ENCODE measurements around the gene SLC4A3. TPM values are rescaled to one million over a fixed set of nuclear protein-coding genes. Genes with fewer than 3 reads are reported as not detected.

Gene SLC4A3
- total and polyA plus RNA-seq, 2 of the 8 experiments (the other 6 are each of a cell fraction or from before 2014, with no cell fraction given): 4.8 to 7.4 TPM

DNA sequence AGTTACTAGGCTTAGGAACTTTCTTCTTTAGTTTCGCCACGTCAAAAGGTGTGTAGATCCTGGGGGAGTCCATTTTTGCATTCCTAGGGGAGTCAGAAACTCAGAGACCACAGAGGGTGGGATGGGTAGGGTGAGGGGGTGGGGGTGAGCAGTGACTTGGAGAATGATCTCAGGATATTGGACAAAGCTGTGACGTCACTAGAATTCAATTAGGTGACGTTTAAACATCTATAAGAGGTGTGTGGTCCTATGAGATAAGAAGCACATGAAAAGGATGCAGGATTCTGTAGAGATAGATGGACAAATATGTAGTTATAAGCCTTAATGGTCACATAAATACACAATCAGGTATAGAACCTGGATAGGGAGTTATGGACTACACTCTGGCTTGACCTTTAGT lies 21.5 kb downstream of the SLC4A3 start:
- WGBS, 2 experiments (ENCODE audit: extremely low coverage in 1 of 2, insufficient coverage in 1 of 2, insufficient read length in 1 of 2, insufficient replicate concordance in 2 of 2, low coverage in 1 of 2, low lambda C conversion rate in 2 of 2, missing lambda C conversion rate in 1 of 2): 76% methylated on average over 4 of the region's 4 CpGs; no CpG with 5 or more reads in 1 of the 2 experiments
- CTCF ChIA-PET (ENCODE audit: partially characterized antibody): interaction anchor here (14.8 kb wide), 1 partner anchor 41 kb away, joined by 175 read pairs; no protein-coding TSS in a partner anchor

More for the DNA sequence above, 21.5 kb downstream of the SLC4A3 start:
- Histone ChIP-seq H3K9ac (replicated peaks in 1 of 4; ENCODE audit: extremely low read depth in 1 of 4, low read depth in 3 of 4, low read length in 3 of 4) (no peak overlapping the region), H4K5ac (ENCODE audit: insufficient read length, low read depth, low read length) (no peak overlapping the region), H3K36me3 (ENCODE audit: control insufficient read depth in 2 of 4, insufficient read depth in 4 of 4, low read length in 3 of 4) (no peaks in the 10 kb centered on the region), H3K4me2 (ENCODE audit: insufficient read depth in 1 of 2, low read depth in 2 of 2, low read length in 2 of 2) (no peak overlapping the region), H2AFZ (ENCODE audit: low read length) (no peak overlapping the region), H2AK5ac (ENCODE audit: low read depth, low read length) (no peak overlapping the region), H3K56ac (replicated peaks; ENCODE audit: insufficient read length, low read depth, low read length) (no peak overlapping the region), H3K4me1 (replicated peaks in 1 of 4; ENCODE audit: control insufficient read depth in 3 of 4, insufficient read depth in 4 of 4, low read length in 3 of 4) (peaks cover 0 to 6% (median 2%) of the 10 kb centered on the region in 4 experiments; a peak in 4 of 7 replicates), H2BK12ac (ENCODE audit: low read depth, low read length) (no peak overlapping the region), H3K23me2 (ENCODE audit: low read depth, low read length) (no peaks in the 10 kb centered on the region), H3K14ac (ENCODE audit: insufficient read length) (no peak overlapping the region), H3K18ac (ENCODE audit: extremely low read depth, low read length) (no peak overlapping the region), H3K79me2 (ENCODE audit: control insufficient read depth in 1 of 2, insufficient read depth in 2 of 2, low read length in 2 of 2) (no peaks in the 10 kb centered on the region), H3K27me3 (replicated peaks in 1 of 4; ENCODE audit: control insufficient read depth in 3 of 4, extremely low read depth in 1 of 4, insufficient read depth in 3 of 4, low read length in 3 of 4) (no peaks in the 10 kb centered on the region; a peak in 1 of 7 replicates), H3K4ac (replicated peaks; ENCODE audit: insufficient read length, low read depth, low read length) (no peak overlapping the region), H3K79me1 (ENCODE audit: low read depth, low read length) (no peaks in the 10 kb centered on the region), H2BK5ac (ENCODE audit: low read depth, low read length) (no peak overlapping the region), H4K8ac (ENCODE audit: extremely low read depth, insufficient read depth, low read length) (no peak overlapping the region), H3K27ac (ENCODE audit: low read depth, low read length) (no peak overlapping the region), H3K23ac (ENCODE audit: insufficient read length) (no peak overlapping the region), H2BK20ac (ENCODE audit: low read length) (no peak overlapping the region), H4K20me1 (replicated peaks in 1 of 2; ENCODE audit: control insufficient read depth in 1 of 2, insufficient read depth in 2 of 2, low read length in 2 of 2) (no peaks in the 10 kb centered on the region), H2BK15ac (ENCODE audit: low read length) (no peak overlapping the region), H3K9me3 (ENCODE audit: insufficient read depth in 2 of 2, low read depth in 1 of 2, low read length in 1 of 2) (no peaks in the 10 kb centered on the region), H4K91ac (replicated peaks; ENCODE audit: insufficient read length, low read length) (no peak overlapping the region), H3K4me3 (ENCODE audit: extremely low read depth in 1 of 4, insufficient read depth in 2 of 4, low read depth in 3 of 4, low read length in 4 of 4) (no peak overlapping the region), H2BK120ac (replicated peaks; ENCODE audit: low read depth, low read length) (no peak overlapping the region)
- POLR2A ChIA-PET (ENCODE audit: partially characterized antibody): no interaction called here
- FAIRE-seq (no peak), DNase-seq (ENCODE audit: low read depth in 1 of 2, low spot score in 2 of 2) (no peak)
- no peak for TF ChIP-seq RXRA (IDR thresholded peaks at IDR 0.05; ENCODE audit: insufficient read depth, low read depth, low read length)
- TF ChIP-seq KDM1A (IDR thresholded peaks at IDR 0.05; ENCODE audit: borderline replicate concordance, low read length): no peak
- TF ChIP-seq PHF8 (conservative IDR thresholded peaks at IDR 0.05; ENCODE audit: low read depth, low read length): no peak
